Camera-type eye (tissue), 1 donor: Measurements from ENCODE around the gene TUBA8. TPM values are rescaled to one million over a fixed set of nuclear protein-coding genes. Genes with fewer than 3 reads are reported as not detected.

ENCODE experiments used
- total RNA-seq: library from RNA; depleted of rRNA; stranded (reverse); fragments of >200 nt; gene quantifications from one replicate; pipeline ENCODE4 v1.2.3, GENCODE V29; 2014

The TUBA8 gene
- 4.9 TPM for total RNA-seq

GRCh38 chr22:18110194-18110953 is at the start of gene TUBA8:
TUBA8 (plus strand) TSS chr22:18110809; CDS start chr22:18110866, 57 bp downstream.

GRCh38 chr22:18077639-18078328 is 32.8 kb upstream of the TUBA8 start, which contains the start of gene PEX26:
PEX26 (plus strand) TSS chr22:18077990; CDS start chr22:18078377, 387 bp downstream.

Other genes with a start within 250 kb of the TUBA8 start
- gene MICAL3, start 86.2 kb upstream of the TUBA8 start, total RNA-seq = 50.0 TPM
- 27.5 TPM for gene PEX26, start 32.8 kb upstream of the TUBA8 start, total RNA-seq
- gene USP18, start 39.4 kb downstream of the TUBA8 start, total RNA-seq = 4.3 TPM